Endothelial cell of umbilical vein (primary cell): ENCODE results near the gene DKKL1. TPM values are rescaled to one million over a fixed set of nuclear protein-coding genes. Genes with fewer than 3 reads are reported as not detected.

Experiments
- BruUV-seq: library from RNA; stranded (reverse); fragments of 400-500 nt; replicated peaks from 2 replicates; lab custom pipeline; 2021; lab: Mats Ljungman, UMichigan
- CTCF ChIA-PET: fragments of 300-600, 350-600 bp; sonication (Branson Sonifier 250); formaldehyde crosslinking; loops from one replicate; lab custom pipeline; 2021; ENCODE audit warnings: antibody characterized with exemption, inconsistent platforms; lab: Charles Lee
- POLR2A ChIA-PET: fragments of 300-600, 350-600 bp; sonication (Branson Sonifier 250); formaldehyde crosslinking; loops from one replicate; lab custom pipeline; 2021; ENCODE audit warnings: antibody characterized with exemption, inconsistent platforms; lab: Charles Lee
- DNase-seq: peaks from one replicate; pipeline ENCODE4 v3.0.0-alpha.2; 2011; ENCODE audit warnings: low read depth, low spot score
- FAIRE-seq: peaks from 2 replicates; lab custom pipeline; 2011; peaks lifted over from hg19 to GRCh38; lab: Jason Lieb, UNC
- H2AFZ ChIP-seq: 2 replicates; pipeline ENCODE4 v1.6.0; 2012; ENCODE audit warnings: low read depth, low read length, control low read depth, inconsistent platforms
- H3K27ac ChIP-seq: 2 replicates; pipeline ENCODE4 v1.5.1; 2011; ENCODE audit warnings: low read depth, mild to moderate bottlenecking, control low read depth, low read length, moderate library complexity; ENCODE audit not compliant: insufficient read depth
- H3K27me3 ChIP-seq, 2 experiments: 2 replicates each; pipeline versions ENCODE4 v1.6.0 to v1.6.1; 2011; ENCODE audit warnings: low read length in 2 of 2, mixed read lengths in 1 of 2; ENCODE audit not compliant: control insufficient read depth in 2 of 2, insufficient read depth in 2 of 2
- H3K36me3 ChIP-seq, 2 experiments: 2 replicates in 1 of 2; 3 replicates in 1 of 2; pipeline ENCODE4 v1.5.1; 2011; ENCODE audit warnings: low read length in 2 of 2, mild to moderate bottlenecking in 1 of 2, moderate library complexity in 1 of 2; ENCODE audit not compliant: control insufficient read depth in 2 of 2, insufficient read depth in 2 of 2; ENCODE audit errors: extremely low read depth in 1 of 2
- H3K4me1 ChIP-seq: 3 replicates; pipeline ENCODE4 v1.5.1; 2011; ENCODE audit warnings: mild to moderate bottlenecking, low read length; ENCODE audit not compliant: control insufficient read depth, insufficient read depth; ENCODE audit errors: extremely low read depth
- H3K4me2 ChIP-seq: 2 replicates; pipeline ENCODE4 v1.6.1; 2011; ENCODE audit warnings: low read length, control low read depth, mixed read lengths; ENCODE audit not compliant: insufficient read depth
- H3K4me3 ChIP-seq, 3 experiments: fragments of 200-600 bp in 1 of 3; sonication (generic), shearing (Covaris generic) in 1 of 3; replicated peaks in 1 of 3; 2 replicates each; pipeline ENCODE4 v1.5.1; 2011 to 2016; ENCODE audit warnings: control low read depth in 3 of 3, low read length in 3 of 3, mild to moderate bottlenecking in 2 of 3, inconsistent platforms in 1 of 3, low read depth in 1 of 3, moderate library complexity in 1 of 3; ENCODE audit not compliant: insufficient read depth in 1 of 3
- H3K79me2 ChIP-seq: 2 replicates; pipeline ENCODE4 v1.6.0; 2012; ENCODE audit warnings: low read length, inconsistent platforms; ENCODE audit not compliant: control insufficient read depth, insufficient read depth
- H3K9ac ChIP-seq: replicated peaks from 2 replicates; pipeline ENCODE3; 2011; ENCODE audit warnings: low read length, control low read depth; ENCODE audit not compliant: insufficient read depth; ENCODE audit errors: extremely low read depth
- H3K9me1 ChIP-seq: replicated peaks from 3 replicates; pipeline ENCODE4 v1.6.0; 2011; ENCODE audit warnings: mild to moderate bottlenecking, low read length; ENCODE audit not compliant: control insufficient read depth, insufficient read depth; ENCODE audit errors: extremely low read depth
- H3K9me3 ChIP-seq: replicated peaks from 2 replicates; pipeline ENCODE4 v1.5.1; 2012; ENCODE audit warnings: low read length, inconsistent platforms; ENCODE audit not compliant: control insufficient read depth, insufficient read depth
- H4K20me1 ChIP-seq: replicated peaks from 2 replicates; pipeline ENCODE3; 2011; ENCODE audit warnings: mild to moderate bottlenecking, low read length; ENCODE audit not compliant: control insufficient read depth, insufficient read depth; ENCODE audit errors: extremely low read depth
- EZH2 ChIP-seq: IDR thresholded peaks from 2 replicates; pipeline ENCODE4 v1.6.1; 2012; ENCODE audit warnings: borderline replicate concordance, low read depth, mild to moderate bottlenecking, moderate library complexity, low read length, inconsistent platforms; ENCODE audit not compliant: severe bottlenecking
- FOS ChIP-seq: IDR thresholded peaks from 2 replicates; pipeline ENCODE4 v1.6.1; 2011; ENCODE audit warnings: mild to moderate bottlenecking, low read length, moderate library complexity, borderline replicate concordance; ENCODE audit not compliant: insufficient read depth
- GATA2 ChIP-seq: IDR thresholded peaks from 2 replicates; pipeline ENCODE4 v1.7.0; 2011; ENCODE audit warnings: low read depth, mild to moderate bottlenecking, moderate library complexity, mixed read lengths, low read length; ENCODE audit not compliant: insufficient read length, insufficient read depth
- JUN ChIP-seq: IDR thresholded peaks from 2 replicates; pipeline ENCODE4 v1.6.1; 2011; ENCODE audit warnings: borderline replicate concordance, low read depth; ENCODE audit not compliant: insufficient read length, insufficient read depth
- MYC ChIP-seq: IDR thresholded peaks from one replicate; pipeline ENCODE4 v1.6.1; 2011; ENCODE audit warnings: mild to moderate bottlenecking, low read depth, low read length
- POLR2A ChIP-seq: IDR thresholded peaks from 2 replicates; pipeline ENCODE4 v1.6.1; 2012; ENCODE audit warnings: low read depth, mild to moderate bottlenecking, control low read depth, low read length
- POLR2AphosphoS5 ChIP-seq: IDR thresholded peaks from 2 replicates; pipeline ENCODE4 v1.6.1; 2012; ENCODE audit warnings: low read depth, mild to moderate bottlenecking, control low read depth, low read length, moderate library complexity; ENCODE audit not compliant: insufficient read depth
- dilution Hi-C: fragments of 300-500 bp; cut with MboI; formaldehyde crosslinking; loops from one replicate; pipeline ENCODE4 v1.15.0; 2019; ENCODE audit warnings: low sequenced_read_pairs; ENCODE audit not compliant: extremely low pct_ligation_motif_present
- intact Hi-C: fragments of 100-400 bp; cut with micrococcal nuclease; formaldehyde crosslinking; loops from one replicate; pipeline ENCODE4 v1.10.0; 2022
- polyA plus RNA-seq, 4 experiments: library from polyadenylated mRNA; depleted of rRNA in 3 of 4; stranded (reverse) in 3 of 4; unstranded in 1 of 4; fragments of >200 nt; gene quantifications; 2 replicates each; pipeline versions ENCODE4 v1.2.1 to v1.2.3, GENCODE V29; 2011 to 2012; ENCODE audit warnings: missing spikeins in 1 of 4
- total RNA-seq: library from RNA; stranded (reverse); gene quantifications from 2 replicates; pipeline ENCODE4 v1.2.3, GENCODE V29; 2021
- TF ChIP-seq, protein P1 (sequence below), 2 donors: IDR thresholded peaks; 1 replicate in 1 of 2; 2 replicates in 1 of 2; pipeline ENCODE4 v1.5.1; 2011; ENCODE audit warnings: low read length in 2 of 2, mild to moderate bottlenecking in 2 of 2, moderate library complexity in 2 of 2, control low read depth in 1 of 2, inconsistent platforms in 1 of 2, low read depth in 1 of 2; ENCODE audit not compliant: insufficient read depth in 1 of 2; ENCODE audit errors: extremely low read depth in 1 of 2
- TF ChIP-seq, protein P2 (sequence below): IDR thresholded peaks from 2 replicates; pipeline ENCODE4 v1.6.1; 2011; ENCODE audit not compliant: insufficient read depth, insufficient read length

Gene DKKL1
- total and polyA plus RNA-seq, 2 donors (not counting 3 experiments of a cell fraction or from before 2014, with no cell fraction given) = 0.21 TPM; not detected in 1

DNA sequence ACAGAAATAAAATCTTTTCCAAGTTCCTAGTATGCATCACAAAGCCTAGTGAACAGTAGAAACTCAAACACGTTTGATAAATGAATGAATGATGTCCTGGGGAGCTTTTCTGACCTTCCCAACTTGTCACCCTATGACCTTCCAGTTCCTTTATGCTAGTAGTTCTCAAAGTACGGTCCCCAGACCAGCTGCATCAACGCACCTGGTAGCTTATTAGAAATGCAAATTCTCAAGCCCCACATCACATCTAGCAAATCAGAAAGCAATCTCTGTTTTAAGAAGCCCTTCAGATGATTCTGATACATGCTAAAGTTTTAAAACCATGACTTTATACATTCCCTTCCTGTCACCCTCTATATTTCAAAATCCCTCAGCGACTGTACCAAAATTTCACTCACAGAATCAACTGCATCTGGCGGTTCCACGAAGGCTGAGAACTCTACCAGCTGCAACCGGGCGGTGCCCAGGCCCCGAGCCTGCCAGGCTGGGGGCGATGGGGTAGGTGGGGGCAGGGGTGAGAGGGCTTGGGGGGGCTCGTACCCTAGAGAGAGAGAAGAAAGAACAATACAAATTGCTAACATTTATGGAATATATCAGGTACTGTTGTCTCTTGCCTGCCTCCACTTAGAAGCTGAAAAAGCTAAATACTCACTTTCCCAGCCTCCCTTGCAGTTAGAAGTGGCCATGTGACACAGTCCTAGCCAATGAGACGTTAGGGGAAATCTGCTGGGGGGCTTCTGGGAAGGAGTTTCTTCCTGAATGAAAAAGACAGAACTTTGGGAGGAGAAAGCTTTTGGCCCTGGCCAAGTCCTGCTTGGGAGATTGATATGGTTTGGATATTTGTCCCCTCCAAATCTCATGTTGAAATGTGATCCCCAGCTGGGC, 15.1 kb upstream of the DKKL1 start:
- H3K4me2 ChIP-seq = no peak overlapping the region
- no peaks in the 10 kb centered on the region for H3K9me1 ChIP-seq
- DNase-seq = no peak
- ChIA-PET CTCF (no interaction called here), POLR2A (no interaction called here)
- H3K9me3 ChIP-seq = no peaks in the 10 kb centered on the region
- H4K20me1 ChIP-seq = no peaks in the 10 kb centered on the region
- no peak for TF ChIP-seq EZH2
- TF ChIP-seq FOS = no peak
- no peak for TF ChIP-seq POLR2AphosphoS5
- TF ChIP-seq, protein P1, sequence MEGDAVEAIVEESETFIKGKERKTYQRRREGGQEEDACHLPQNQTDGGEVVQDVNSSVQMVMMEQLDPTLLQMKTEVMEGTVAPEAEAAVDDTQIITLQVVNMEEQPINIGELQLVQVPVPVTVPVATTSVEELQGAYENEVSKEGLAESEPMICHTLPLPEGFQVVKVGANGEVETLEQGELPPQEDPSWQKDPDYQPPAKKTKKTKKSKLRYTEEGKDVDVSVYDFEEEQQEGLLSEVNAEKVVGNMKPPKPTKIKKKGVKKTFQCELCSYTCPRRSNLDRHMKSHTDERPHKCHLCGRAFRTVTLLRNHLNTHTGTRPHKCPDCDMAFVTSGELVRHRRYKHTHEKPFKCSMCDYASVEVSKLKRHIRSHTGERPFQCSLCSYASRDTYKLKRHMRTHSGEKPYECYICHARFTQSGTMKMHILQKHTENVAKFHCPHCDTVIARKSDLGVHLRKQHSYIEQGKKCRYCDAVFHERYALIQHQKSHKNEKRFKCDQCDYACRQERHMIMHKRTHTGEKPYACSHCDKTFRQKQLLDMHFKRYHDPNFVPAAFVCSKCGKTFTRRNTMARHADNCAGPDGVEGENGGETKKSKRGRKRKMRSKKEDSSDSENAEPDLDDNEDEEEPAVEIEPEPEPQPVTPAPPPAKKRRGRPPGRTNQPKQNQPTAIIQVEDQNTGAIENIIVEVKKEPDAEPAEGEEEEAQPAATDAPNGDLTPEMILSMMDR (IDR thresholded peaks at IDR 0.05; ENCODE audit: extremely low read depth in 1 of 2, insufficient read depth in 1 of 2, low read depth in 1 of 2, low read length in 2 of 2) = no peak
- no peak for TF ChIP-seq JUN
- no peak for TF ChIP-seq MYC
- TF ChIP-seq, protein P2, sequence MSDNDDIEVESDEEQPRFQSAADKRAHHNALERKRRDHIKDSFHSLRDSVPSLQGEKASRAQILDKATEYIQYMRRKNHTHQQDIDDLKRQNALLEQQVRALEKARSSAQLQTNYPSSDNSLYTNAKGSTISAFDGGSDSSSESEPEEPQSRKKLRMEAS = no peak
- TF ChIP-seq POLR2A = no peak
- no peak for TF ChIP-seq GATA2
- no peak for FAIRE-seq
- H2AFZ ChIP-seq = no peak overlapping the region
- peaks cover 33 to 63% of the 10 kb centered on the region in 2 experiments for H3K36me3 ChIP-seq
- H3K4me3 ChIP-seq = no peak overlapping the region
- intact Hi-C loops = no loop called here
- no peaks in the 10 kb centered on the region for H3K4me1 ChIP-seq
- no peaks in the 10 kb centered on the region for H3K27me3 ChIP-seq
- H3K27ac ChIP-seq = no peak overlapping the region
- no TSS peak for BruUV-seq
- H3K79me2 ChIP-seq = no peaks in the 10 kb centered on the region
- H3K9ac ChIP-seq = no peak overlapping the region
- dilution Hi-C loops = no loop called here
